Left ventricle myocardium inferior (tissue), 1 donor: ENCODE data around the gene FMR1. TPM values are rescaled to one million over a fixed set of nuclear protein-coding genes. Genes with fewer than 3 reads are reported as not detected.

Source experiments
- DNase-seq: peaks from one replicate; pipeline ENCODE4 v3.0.0-alpha.2; 2020
- H3K27ac ChIP-seq: fragments of 200-600 bp; replicated peaks from 2 replicates; pipeline ENCODE4 v1.8.0; 2021
- H3K27me3 ChIP-seq: fragments of 200-600 bp; 2 replicates; pipeline ENCODE4 v1.8.0; 2021; ENCODE audit warnings: low read depth
- H3K36me3 ChIP-seq: fragments of 200-600 bp; 2 replicates; pipeline ENCODE4 v1.8.0; 2021
- H3K4me1 ChIP-seq: fragments of 200-600 bp; 2 replicates; pipeline ENCODE4 v1.8.0; 2021
- H3K4me3 ChIP-seq: fragments of 200-600 bp; 2 replicates; pipeline ENCODE4 v1.8.0; 2021; ENCODE audit warnings: mild to moderate bottlenecking, moderate library complexity
- H3K9me3 ChIP-seq: fragments of 200-600 bp; replicated peaks from 2 replicates; pipeline ENCODE4 v1.8.0; 2021
- CTCF ChIP-seq: fragments of 200-600 bp; IDR thresholded peaks from 2 replicates; pipeline ENCODE4 v1.8.0; 2021; ENCODE audit warnings: antibody characterized with exemption, mild to moderate bottlenecking, borderline replicate concordance
- intact Hi-C: fragments of 100-400 bp; cut with micrococcal nuclease; formaldehyde crosslinking; loops from one replicate; pipeline ENCODE4 v1.11.0; 2022
- long read RNA-seq: library from polyadenylated mRNA; unstranded; transcript quantifications from one replicate; pipeline ENCODE4 v2.0.0, GENCODE V29; 2021
- total RNA-seq: library from RNA; stranded (reverse); fragmentation: NEBNext Ultra II Directional; extraction: Animal tissue kit (Norgen Biotek cat#: 25700); gene quantifications from one replicate; pipeline ENCODE4 v1.2.1, GENCODE V29; 2021
- donor health status: DM: no; HTN: yes; CAD: no; lungs with severe emphysema.

Gene FMR1
- 24.3 TPM for total RNA-seq
- long read RNA-seq, full-length matches to known transcripts: 3 of 23 reads
- long read RNA-seq, partial matches to known transcripts: 3 of 23 reads
- long read RNA-seq, other reads (novel, unspliced or antisense): 17 of 23 reads

GRCh38 chrX:147911192-147912022 is at the start of gene FMR1:
FMR1 (plus strand) TSS chrX:147911919; CDS start chrX:147912180, 261 bp downstream.
- intact Hi-C loops: no loop called here
- no peaks in the 10 kb centered on the region for H3K36me3 ChIP-seq
- H3K9me3 ChIP-seq: no peaks in the 10 kb centered on the region
- no peaks in the 10 kb centered on the region for H3K27me3 ChIP-seq
- peak within 1 kb of the TSS; percentile 88 for H3K27ac ChIP-seq
- peak; percentile 92 for DNase-seq
- peak within 1 kb of the TSS; percentile 81 for H3K4me3 ChIP-seq
- H3K4me1 ChIP-seq: peaks cover 33% of the 10 kb centered on the region
- TF ChIP-seq CTCF: no peak

- no peak overlapping the region for H3K27ac ChIP-seq
- DNase-seq: no peak
- H3K36me3 ChIP-seq: no peaks in the 10 kb centered on the region
- H3K4me3 ChIP-seq: no peak overlapping the region
- H3K4me1 ChIP-seq: no peaks in the 10 kb centered on the region
- intact Hi-C loops: no loop called here
- no peak for TF ChIP-seq CTCF
- H3K27me3 ChIP-seq: no peaks in the 10 kb centered on the region
- peaks cover 13% of the 10 kb centered on the region for H3K9me3 ChIP-seq
Observed at GRCh38 chrX:147875866-147876596, 35.7 kb upstream of the FMR1 start.

DNA sequence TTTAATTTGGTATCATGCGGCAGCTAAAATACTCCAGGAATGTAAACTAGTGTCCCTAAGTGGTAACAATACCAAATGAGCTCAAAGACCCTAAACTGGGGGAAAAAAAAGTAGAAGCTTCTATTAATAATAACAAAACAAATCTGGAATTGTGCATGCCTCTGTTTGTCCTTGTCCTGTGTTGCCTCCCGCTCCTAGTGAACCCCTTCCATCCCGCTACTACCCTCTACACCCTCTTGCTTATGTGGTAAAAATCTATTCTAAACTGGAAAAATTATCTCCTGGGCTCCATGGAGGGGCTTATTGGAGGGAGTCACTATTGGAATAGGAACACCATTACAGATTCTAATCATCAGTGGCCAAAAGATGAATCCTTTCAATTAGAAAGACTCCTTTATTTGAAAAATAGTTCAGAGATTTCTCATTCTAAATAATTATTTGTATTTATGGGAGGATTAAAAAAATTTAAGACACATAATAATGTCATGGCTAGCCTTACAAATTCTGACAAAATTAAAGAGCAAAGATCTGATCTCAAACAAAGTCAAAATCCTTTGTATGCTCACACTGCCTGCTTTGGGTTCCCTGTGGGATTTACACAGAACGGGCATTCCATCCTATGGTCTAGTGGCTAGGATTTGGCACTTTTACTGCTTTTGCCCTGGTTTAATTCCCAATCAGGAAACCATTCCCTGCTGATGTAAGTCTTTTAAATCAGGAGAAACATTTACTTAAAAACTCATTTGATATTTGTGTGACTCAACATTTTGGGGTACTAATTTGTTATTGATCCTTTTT is 34.7 kb upstream of the FMR1 start:
- DNase-seq: no peak
- no peak for TF ChIP-seq CTCF
- no peaks in the 10 kb centered on the region for H3K4me1 ChIP-seq
- peaks cover 6% of the 10 kb centered on the region for H3K9me3 ChIP-seq
- H3K27me3 ChIP-seq: no peaks in the 10 kb centered on the region
- no peak overlapping the region for H3K4me3 ChIP-seq
- no peak overlapping the region for H3K27ac ChIP-seq
- intact Hi-C loops: no loop called here
- no peaks in the 10 kb centered on the region for H3K36me3 ChIP-seq

DNA sequence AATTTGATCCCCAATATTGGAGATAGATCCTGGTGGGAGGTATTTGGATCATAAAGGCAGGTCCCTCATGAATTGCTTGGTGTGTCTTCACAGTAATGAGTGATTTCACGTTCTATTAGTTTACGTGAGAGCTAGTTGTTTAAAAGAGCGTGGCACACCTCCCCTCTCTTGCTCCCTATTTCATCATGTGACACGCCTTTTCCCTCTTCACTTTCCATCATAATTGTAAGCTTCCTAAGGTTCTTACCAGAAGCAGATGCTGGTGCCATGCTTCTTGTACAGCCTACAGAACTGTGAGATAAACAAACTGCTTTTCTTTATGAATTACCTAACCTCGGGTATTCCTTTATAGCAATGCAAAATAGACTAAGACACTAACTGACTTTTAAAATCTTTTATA is 34.0 kb upstream of the FMR1 start:
- H3K27ac ChIP-seq: no peak overlapping the region
- intact Hi-C loops: no loop called here
- no peaks in the 10 kb centered on the region for H3K4me1 ChIP-seq
- no peak for TF ChIP-seq CTCF
- H3K4me3 ChIP-seq: no peak overlapping the region
- H3K9me3 ChIP-seq: no peaks in the 10 kb centered on the region
- H3K27me3 ChIP-seq: no peaks in the 10 kb centered on the region
- no peaks in the 10 kb centered on the region for H3K36me3 ChIP-seq
- no peak for DNase-seq

DNA sequence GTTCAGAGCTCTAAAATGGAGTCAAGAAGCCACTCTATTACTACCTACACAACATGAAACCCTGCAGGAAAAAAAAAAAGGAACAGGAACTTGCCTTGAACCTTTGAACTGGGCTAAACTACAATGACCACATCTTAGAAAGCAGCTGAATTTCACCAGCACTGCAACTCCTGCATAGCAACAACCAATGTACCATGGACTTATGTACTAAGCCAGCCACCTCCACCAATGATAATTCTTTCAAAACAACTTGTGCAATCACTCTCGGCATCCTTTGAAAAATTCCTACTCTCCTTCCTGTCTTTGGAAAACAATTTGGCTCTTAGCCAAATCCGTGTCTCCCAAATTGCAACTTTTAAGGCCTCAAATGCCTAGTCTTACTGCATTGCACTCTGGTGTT is 26.8 kb upstream of the FMR1 start:
- H3K4me3 ChIP-seq: no peak overlapping the region
- no peaks in the 10 kb centered on the region for H3K9me3 ChIP-seq
- intact Hi-C loops: no loop called here
- DNase-seq: no peak
- no peak overlapping the region for H3K27ac ChIP-seq
- no peaks in the 10 kb centered on the region for H3K36me3 ChIP-seq
- no peaks in the 10 kb centered on the region for H3K4me1 ChIP-seq
- TF ChIP-seq CTCF: no peak
- H3K27me3 ChIP-seq: no peaks in the 10 kb centered on the region
